ENCODE results near the gene SLC1A4. TPM values are rescaled to one million over a fixed set of nuclear protein-coding genes. Genes with fewer than 3 reads are reported as not detected.

The SLC1A4 gene
- total and polyA plus RNA-seq, 2 of the 4 experiments (the other 2 are of a cell fraction) = 6.8 to 8.1 TPM

DNA sequence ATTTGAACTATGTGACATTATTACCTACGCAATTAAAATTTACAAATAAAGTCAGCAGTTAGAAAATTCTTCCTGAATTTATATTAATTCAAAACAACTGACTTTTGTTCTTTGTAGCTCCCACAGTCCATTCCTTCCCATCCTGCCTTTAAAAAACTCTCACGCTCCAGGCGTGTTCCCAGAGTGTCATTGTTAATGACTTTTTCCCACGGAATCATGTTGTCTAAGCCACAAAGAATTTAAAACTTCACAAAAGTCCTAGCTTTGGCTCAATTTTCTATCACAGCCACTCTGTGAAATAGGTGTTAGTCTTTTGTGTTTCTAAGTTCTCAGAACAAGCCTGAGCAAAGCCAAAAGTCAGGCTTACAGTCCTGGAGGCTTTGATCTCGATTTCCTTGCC lies 26.5 kb downstream of the SLC1A4 start:
- no CpG with 5 or more reads among the region's 5 CpGs for WGBS, 2 experiments (ENCODE audit: extremely low coverage in 2 of 2, insufficient read length in 1 of 2)
- Histone ChIP-seq H2BK120ac (ENCODE audit: low read depth, low read length) (no peak overlapping the region), H2BK5ac (ENCODE audit: low read depth, low read length, poor library complexity, severe bottlenecking) (no peak overlapping the region), H3K79me1 (ENCODE audit: low read depth in 1 of 2, low read length in 2 of 2) (no peaks in the 10 kb centered on the region), H3K23ac (ENCODE audit: low read depth, low read length) (no peak overlapping the region), H3K9me3 (ENCODE audit: control insufficient read depth, insufficient read depth, low read length) (no peaks in the 10 kb centered on the region), H3K14ac (replicated peaks; ENCODE audit: low read depth, low read length) (no peak overlapping the region), H3K4me3 (ENCODE audit: insufficient read depth, low read depth, low read length) (no peak overlapping the region), H3K56ac (ENCODE audit: extremely low read depth, insufficient read depth, low read length) (no peak overlapping the region), H3K4me1 (ENCODE audit: control insufficient read depth, insufficient read depth, low read length) (no peaks in the 10 kb centered on the region), H4K91ac (ENCODE audit: insufficient read depth, low read depth, low read length) (no peak overlapping the region), H3K4ac (ENCODE audit: low read depth, low read length) (no peak overlapping the region), H3K18ac (ENCODE audit: low read depth, low read length) (no peak overlapping the region), H3K27me3 (ENCODE audit: control insufficient read depth, insufficient read depth, low read length) (no peaks in the 10 kb centered on the region), H3K9ac (ENCODE audit: low read depth, low read length) (no peak overlapping the region), H3K36me3 (ENCODE audit: control insufficient read depth, insufficient read depth, low read length) (peaks cover 33% of the 10 kb centered on the region), H2BK15ac (ENCODE audit: low read depth, low read length) (no peak overlapping the region), H2AFZ (replicated peaks; ENCODE audit: low read length, poor library complexity) (no peak overlapping the region), H3K4me2 (ENCODE audit: low read depth, low read length) (no peak overlapping the region), H2AK9ac (replicated peaks; ENCODE audit: low read depth, low read length, poor library complexity) (no peak overlapping the region), H4K5ac (ENCODE audit: low read depth, low read length) (no peak overlapping the region), H4K20me1 (ENCODE audit: insufficient read depth, low read length) (no peaks in the 10 kb centered on the region), H3K27ac (ENCODE audit: insufficient read depth, low read length) (no peak overlapping the region), H4K8ac (ENCODE audit: low read depth in 2 of 2, low read length in 2 of 2) (no peak overlapping the region), H3K9me1 (ENCODE audit: insufficient read depth, low read length) (no peaks in the 10 kb centered on the region), H2BK20ac (ENCODE audit: low read depth, low read length) (no peak overlapping the region), H2AK5ac (ENCODE audit: low read depth, low read length) (no peak overlapping the region)
- no peak for DNase-seq
- ChIA-PET CTCF (no interaction called here), POLR2A (ENCODE audit: unreplicated experiment) (no interaction called here)
- TF ChIP-seq MAZ (IDR thresholded peaks at IDR 0.05; ENCODE audit: borderline replicate concordance, low read depth, low read length) = no peak
- TF ChIP-seq POLR2A (IDR thresholded peaks at IDR 0.05; ENCODE audit: low read depth, low read length) = no peak
- TF ChIP-seq CHD1 (IDR thresholded peaks at IDR 0.05; ENCODE audit: low read depth, low read length) = no peak
- TF ChIP-seq NFE2L2 (IDR thresholded peaks at IDR 0.05; ENCODE audit: low read depth, low read length) = no peak
- no peak for TF ChIP-seq ELK1 (IDR thresholded peaks at IDR 0.05; ENCODE audit: borderline replicate concordance, low read depth, low read length)
- TF ChIP-seq MAFK (IDR thresholded peaks at IDR 0.05; ENCODE audit: low read depth, low read length) = no peak
- TF ChIP-seq FOS (IDR thresholded peaks at IDR 0.05; ENCODE audit: low read depth, low read length) = no peak
- no peak for TF ChIP-seq USF2 (IDR thresholded peaks at IDR 0.05; ENCODE audit: low read depth, low read length)
- TF ChIP-seq RCOR1 (IDR thresholded peaks at IDR 0.05; ENCODE audit: insufficient replicate concordance, low read length) = no peak
- TF ChIP-seq CTCF (conservative IDR thresholded peaks at IDR 0.05; ENCODE audit: low read depth, low read length) = no peak
- intact Hi-C loops (cut with micrococcal nuclease) = no loop called here
- BruUV-seq (replicated peaks) = no TSS peak
- ATAC-seq (ENCODE audit: low read depth) = no peak
- dilution Hi-C loops (cut with HindIII; ENCODE audit: low sequenced_read_pairs, unreplicated experiment) = no loop called here
- in situ Hi-C loops (cut with MboI; ENCODE audit: low sequenced_read_pairs) = no loop called here

Data from IMR-90 (cell line).